Osteocyte (in vitro differentiated cells): ENCODE data around the gene IFT25. TPM values are rescaled to one million over a fixed set of nuclear protein-coding genes. Genes with fewer than 3 reads are reported as not detected.

ENCODE experiments used
- DNase-seq: peaks from one replicate; pipeline ENCODE4 v3.0.0; 2021; ENCODE audit warnings: mixed read lengths; ENCODE audit not compliant: unreplicated experiment; ENCODE audit errors: extremely low spot score
- H3K27ac Mint-ChIP-seq: one replicate; pipeline ENCODE4 v1.8.0; 2021; ENCODE audit warnings: mild to moderate bottlenecking, mixed read lengths; ENCODE audit not compliant: unreplicated experiment
- H3K27me3 Mint-ChIP-seq: one replicate; pipeline ENCODE4 v1.8.0; 2021; ENCODE audit warnings: mixed read lengths; ENCODE audit not compliant: unreplicated experiment
- H3K36me3 Mint-ChIP-seq: one replicate; pipeline ENCODE4 v1.8.0; 2021; ENCODE audit warnings: mixed read lengths; ENCODE audit not compliant: unreplicated experiment
- H3K4me1 Mint-ChIP-seq: one replicate; pipeline ENCODE4 v1.8.0; 2021; ENCODE audit warnings: mixed read lengths; ENCODE audit not compliant: unreplicated experiment
- H3K4me3 Mint-ChIP-seq: one replicate; pipeline ENCODE4 v1.8.0; 2021; ENCODE audit warnings: mild to moderate bottlenecking, moderate library complexity, mixed read lengths; ENCODE audit not compliant: unreplicated experiment
- H3K9me3 Mint-ChIP-seq: one replicate; pipeline ENCODE4 v1.8.0; 2021; ENCODE audit warnings: mixed read lengths; ENCODE audit not compliant: unreplicated experiment
- total RNA-seq: library from RNA; stranded (reverse); gene quantifications from 2 replicates; pipeline ENCODE4 v1.2.1, GENCODE V29; 2021
- TF ChIP-seq, protein P1 (sequence below): fragments of 200-600 bp; sonication (generic); IDR thresholded peaks from 2 replicates; pipeline ENCODE4 v1.5.0; 2021; ENCODE audit warnings: antibody characterized with exemption, mild to moderate bottlenecking, moderate library complexity

Gene IFT25
- total RNA-seq, 1 donor from 2014 or later: 29.2 TPM

DNA sequence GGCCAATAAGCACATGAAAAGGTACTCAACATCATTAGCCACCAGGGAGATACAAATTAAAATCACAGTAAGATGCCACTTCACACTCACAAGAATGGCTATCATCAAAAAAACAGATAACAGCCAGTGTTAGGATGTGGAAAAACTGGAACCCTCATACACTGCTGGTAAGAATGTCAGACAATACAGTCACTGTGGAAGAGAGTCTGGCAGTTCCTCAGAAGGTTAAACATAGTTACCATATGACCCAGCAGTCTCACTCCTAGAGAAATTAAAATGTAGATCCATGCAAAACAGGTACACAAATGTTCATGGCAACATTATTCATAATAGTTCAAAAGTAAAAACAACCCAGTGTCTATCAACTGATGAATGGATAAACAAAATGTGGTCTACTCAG lies 39.2 kb upstream of the IFT25 start:
- no peak overlapping the region for H3K4me3 Mint-ChIP-seq
- H3K36me3 Mint-ChIP-seq: no peaks in the 10 kb centered on the region
- H3K27me3 Mint-ChIP-seq: peaks cover 8% of the 10 kb centered on the region
- no peak for DNase-seq
- TF ChIP-seq, protein P1, sequence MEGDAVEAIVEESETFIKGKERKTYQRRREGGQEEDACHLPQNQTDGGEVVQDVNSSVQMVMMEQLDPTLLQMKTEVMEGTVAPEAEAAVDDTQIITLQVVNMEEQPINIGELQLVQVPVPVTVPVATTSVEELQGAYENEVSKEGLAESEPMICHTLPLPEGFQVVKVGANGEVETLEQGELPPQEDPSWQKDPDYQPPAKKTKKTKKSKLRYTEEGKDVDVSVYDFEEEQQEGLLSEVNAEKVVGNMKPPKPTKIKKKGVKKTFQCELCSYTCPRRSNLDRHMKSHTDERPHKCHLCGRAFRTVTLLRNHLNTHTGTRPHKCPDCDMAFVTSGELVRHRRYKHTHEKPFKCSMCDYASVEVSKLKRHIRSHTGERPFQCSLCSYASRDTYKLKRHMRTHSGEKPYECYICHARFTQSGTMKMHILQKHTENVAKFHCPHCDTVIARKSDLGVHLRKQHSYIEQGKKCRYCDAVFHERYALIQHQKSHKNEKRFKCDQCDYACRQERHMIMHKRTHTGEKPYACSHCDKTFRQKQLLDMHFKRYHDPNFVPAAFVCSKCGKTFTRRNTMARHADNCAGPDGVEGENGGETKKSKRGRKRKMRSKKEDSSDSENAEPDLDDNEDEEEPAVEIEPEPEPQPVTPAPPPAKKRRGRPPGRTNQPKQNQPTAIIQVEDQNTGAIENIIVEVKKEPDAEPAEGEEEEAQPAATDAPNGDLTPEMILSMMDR: no peak
- H3K9me3 Mint-ChIP-seq: no peaks in the 10 kb centered on the region
- no peak overlapping the region for H3K27ac Mint-ChIP-seq
- H3K4me1 Mint-ChIP-seq: peaks cover 14% of the 10 kb centered on the region

DNA sequence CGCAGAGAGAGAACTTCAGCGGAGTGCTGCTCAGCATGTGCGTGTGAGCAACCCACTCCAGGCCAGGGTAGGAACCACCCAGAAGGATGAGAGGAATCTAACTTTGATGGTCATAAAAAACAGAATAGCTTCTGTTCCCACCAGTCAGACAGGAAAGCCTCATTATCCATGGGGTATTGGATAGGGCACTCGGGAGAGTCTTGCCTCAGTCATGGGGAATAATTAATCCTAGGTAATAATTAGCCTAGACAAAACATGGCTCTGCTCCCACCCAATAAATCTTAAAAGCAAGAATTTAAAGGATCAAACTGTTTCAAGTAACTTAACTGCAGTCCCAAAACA lies 37.2 kb upstream of the IFT25 start:
- Mint-ChIP-seq H3K27me3 (no peaks in the 10 kb centered on the region), H3K4me1 (peaks cover 14% of the 10 kb centered on the region), H3K36me3 (no peaks in the 10 kb centered on the region), H3K9me3 (no peaks in the 10 kb centered on the region), H3K4me3 (peak overlapping the region; percentile 70), H3K27ac (peak overlapping the region; percentile 59)
- no peak for DNase-seq
- TF ChIP-seq, protein P1: no peak

DNA sequence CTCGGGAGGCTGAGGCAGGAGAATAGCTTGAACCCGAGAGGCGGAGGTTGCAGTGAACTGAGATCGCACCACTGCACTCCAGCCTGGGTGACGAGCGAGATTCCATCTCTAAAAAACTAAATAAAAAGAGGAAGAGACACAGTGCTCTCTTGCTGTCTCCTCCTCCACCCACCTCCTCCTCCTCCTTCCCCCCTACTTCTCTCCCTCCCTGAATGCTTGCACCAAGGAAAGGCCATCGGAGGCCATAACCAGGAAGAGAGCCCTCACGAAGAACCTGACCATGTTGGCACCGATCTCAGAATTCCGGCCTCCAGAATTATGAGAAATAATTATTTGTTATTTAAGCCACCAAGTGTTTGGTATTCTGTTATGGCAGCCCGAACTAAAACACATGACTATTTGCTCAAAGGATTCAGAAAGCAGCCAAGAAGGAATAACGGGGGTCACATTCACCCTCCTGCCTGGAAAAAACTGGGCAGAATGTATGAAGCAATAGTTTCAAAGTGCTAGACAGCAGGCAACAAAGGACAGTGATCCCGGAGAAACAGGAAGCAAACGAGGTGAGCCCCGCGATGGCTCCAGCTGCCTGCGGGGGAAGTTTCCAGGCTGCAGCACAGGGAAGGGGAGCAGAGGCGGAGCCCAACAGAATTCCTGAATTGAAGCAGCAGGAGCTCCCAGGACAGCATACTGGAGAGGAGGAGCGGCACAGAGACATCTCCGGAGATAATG lies 36.7 kb upstream of the IFT25 start:
- no peak for DNase-seq
- H3K4me3 Mint-ChIP-seq: peak overlapping the region; percentile 70
- H3K36me3 Mint-ChIP-seq: no peaks in the 10 kb centered on the region
- no peaks in the 10 kb centered on the region for H3K27me3 Mint-ChIP-seq
- peaks cover 14% of the 10 kb centered on the region for H3K4me1 Mint-ChIP-seq
- no peaks in the 10 kb centered on the region for H3K9me3 Mint-ChIP-seq
- TF ChIP-seq, protein P1: no peak
- peak overlapping the region; percentile 59 for H3K27ac Mint-ChIP-seq

DNA sequence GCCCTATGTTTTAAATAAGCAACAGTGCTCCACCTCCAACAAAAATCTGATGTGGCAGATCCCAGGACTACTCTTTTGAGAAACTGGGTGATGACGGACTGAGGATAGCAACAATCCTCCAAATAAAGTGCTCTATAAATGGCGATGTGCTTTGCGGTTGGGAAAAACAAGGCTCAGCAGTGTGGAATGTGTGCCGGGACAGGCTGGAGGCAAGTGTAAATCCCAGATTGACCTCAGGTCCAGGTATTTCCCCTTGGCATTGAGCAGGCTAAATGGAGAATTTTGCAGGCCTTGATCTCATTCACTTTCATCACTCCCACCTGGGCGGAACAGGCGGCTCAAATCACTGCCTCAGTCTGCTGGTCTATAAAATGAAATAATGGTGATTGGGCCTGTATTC lies 35.7 kb upstream of the IFT25 start:
- no peak overlapping the region for H3K4me3 Mint-ChIP-seq
- TF ChIP-seq, protein P1: no peak
- H3K27ac Mint-ChIP-seq: no peak overlapping the region
- no peak for DNase-seq
- H3K9me3 Mint-ChIP-seq: no peaks in the 10 kb centered on the region
- H3K27me3 Mint-ChIP-seq: no peaks in the 10 kb centered on the region
- no peaks in the 10 kb centered on the region for H3K36me3 Mint-ChIP-seq
- peaks cover 14% of the 10 kb centered on the region for H3K4me1 Mint-ChIP-seq

DNA sequence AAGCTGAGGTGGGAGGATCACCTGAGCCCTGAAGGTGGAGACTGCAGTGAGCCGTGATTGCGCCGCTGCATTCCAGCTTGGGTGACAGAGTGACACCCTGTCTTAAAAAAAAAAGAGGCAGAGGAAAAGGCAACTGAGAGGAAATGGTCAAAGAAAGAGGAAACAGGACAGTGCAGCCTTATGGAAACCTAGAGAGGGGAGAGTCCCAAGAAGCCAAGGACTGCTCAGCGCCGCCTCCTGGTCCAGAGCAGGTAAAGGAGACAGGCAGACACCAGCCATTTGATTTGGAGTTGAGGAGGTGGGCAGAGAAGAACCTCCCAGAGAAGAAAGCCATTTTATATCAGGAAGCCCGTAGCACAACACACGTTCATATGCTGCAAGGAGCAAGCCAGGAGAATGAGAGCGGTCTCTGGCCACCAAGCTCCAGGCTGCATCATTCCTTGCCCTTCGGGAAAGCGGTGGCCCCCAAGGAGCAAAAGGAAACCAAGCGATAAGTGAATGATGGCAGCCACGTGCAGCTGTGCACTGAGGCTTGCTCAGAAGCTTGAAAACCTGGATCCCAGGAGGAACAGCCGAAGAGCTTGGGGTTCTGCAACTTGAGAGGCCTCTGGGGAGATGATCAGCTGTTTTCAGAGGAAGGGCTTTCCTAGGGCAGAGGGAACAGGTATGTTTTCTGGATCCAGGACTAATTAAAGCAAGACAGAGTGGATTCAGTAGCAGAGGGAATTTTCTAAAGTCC lies 34.4 kb upstream of the IFT25 start:
- TF ChIP-seq, protein P1: no peak
- DNase-seq: no peak

More for the DNA sequence above, 34.4 kb upstream of the IFT25 start:
- Mint-ChIP-seq H3K4me1 (peaks cover 14% of the 10 kb centered on the region), H3K9me3 (no peaks in the 10 kb centered on the region), H3K4me3 (no peak overlapping the region), H3K27me3 (no peaks in the 10 kb centered on the region), H3K27ac (no peak overlapping the region), H3K36me3 (peaks cover 6% of the 10 kb centered on the region)
